Measurements from ENCODE around the gene EVI5.

The EVI5 gene

DNA sequence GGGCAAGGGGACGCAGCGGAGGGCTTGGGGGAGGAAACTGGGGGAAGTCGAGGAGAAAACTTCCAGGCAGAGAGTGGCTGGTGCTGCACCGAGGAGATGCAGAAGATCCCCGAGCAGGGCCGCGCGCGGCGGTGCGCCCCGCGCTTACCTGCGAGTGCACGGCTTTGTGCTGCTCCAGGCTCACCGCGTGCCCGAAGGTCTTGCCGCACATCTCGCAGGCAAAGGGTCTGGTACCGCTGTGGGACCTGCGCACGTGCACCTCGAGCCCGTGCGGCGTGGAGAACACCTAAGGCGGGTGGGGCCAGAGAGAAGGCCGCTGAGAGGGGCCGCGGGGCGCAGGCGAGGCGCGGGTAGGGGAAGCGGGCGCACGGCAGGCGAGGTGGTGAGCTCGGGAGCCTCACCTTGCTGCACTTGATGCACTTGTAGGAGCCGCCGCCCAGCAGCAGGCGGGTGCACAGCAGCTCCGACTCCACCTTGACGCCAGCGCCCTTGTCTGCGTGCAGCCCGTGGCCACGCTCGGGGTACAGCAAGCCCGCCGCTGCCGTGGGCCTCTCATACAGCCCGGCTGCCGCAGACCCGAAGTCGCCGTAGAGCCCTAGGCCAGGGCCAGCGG, 304.6 kb downstream of the EVI5 start:
- H3K27me3 ChIP-seq (ENCODE audit: insufficient read depth, low read length, poor library complexity), result no peaks in the 10 kb centered on the region
- H3K9ac ChIP-seq (ENCODE audit: low read depth, low read length), result peak overlapping the region; percentile 98
- ATAC-seq (ENCODE audit: insufficient read depth, low read depth) (no peak), DNase-seq (no peak)
- no peak for TF ChIP-seq EZH2 (IDR thresholded peaks at IDR 0.05; ENCODE audit: borderline replicate concordance, low read depth, low read length, severe bottlenecking)
- TF ChIP-seq CTCF (IDR thresholded peaks at IDR 0.05; ENCODE audit: borderline replicate concordance, extremely low read depth, low read length, poor library complexity, severe bottlenecking), result no peak
- H3K36me3 ChIP-seq (ENCODE audit: insufficient read depth, low read length), result peaks cover 86% of the 10 kb centered on the region
- peaks cover 78% of the 10 kb centered on the region for H3K4me1 ChIP-seq (ENCODE audit: insufficient read depth, low read length)
- peak overlapping the region in 1 of 2 experiments; percentile 71; a peak in 2 of 4 replicates for H3K4me3 ChIP-seq (ENCODE audit: low read depth in 1 of 2, low read length in 2 of 2)
- H3K9me3 ChIP-seq (ENCODE audit: insufficient read depth, low read length, severe bottlenecking), result no peaks in the 10 kb centered on the region
- peaks cover 26% of the 10 kb centered on the region for H4K20me1 ChIP-seq (ENCODE audit: insufficient read depth, low read length)
- H2AFZ ChIP-seq (ENCODE audit: low read depth, low read length), result no peak overlapping the region
- peak overlapping the region; percentile 68 for H3K4me2 ChIP-seq (ENCODE audit: insufficient read depth, low read length)
- H3K79me2 ChIP-seq (ENCODE audit: insufficient read depth, low read length), result peaks cover 83% of the 10 kb centered on the region
- peak overlapping the region; percentile 92 for H3K27ac ChIP-seq (ENCODE audit: low read length)

GRCh38 chr1:92479587-92479986, 305.3 kb downstream of the EVI5 start:
- H4K20me1 ChIP-seq (ENCODE audit: insufficient read depth, low read length), result peaks cover 31% of the 10 kb centered on the region
- H3K4me2 ChIP-seq (ENCODE audit: insufficient read depth, low read length), result peak overlapping the region; percentile 68
- peaks cover 85% of the 10 kb centered on the region for H3K4me1 ChIP-seq (ENCODE audit: insufficient read depth, low read length)
- ATAC-seq (ENCODE audit: insufficient read depth, low read depth) (no peak), DNase-seq (peak; percentile 2)
- H3K36me3 ChIP-seq (ENCODE audit: insufficient read depth, low read length), result peaks cover 88% of the 10 kb centered on the region
- no peak for TF ChIP-seq CTCF (IDR thresholded peaks at IDR 0.05; ENCODE audit: borderline replicate concordance, extremely low read depth, low read length, poor library complexity, severe bottlenecking)
- no peak for TF ChIP-seq EZH2 (IDR thresholded peaks at IDR 0.05; ENCODE audit: borderline replicate concordance, low read depth, low read length, severe bottlenecking)
- peak overlapping the region; percentile 92 for H3K27ac ChIP-seq (ENCODE audit: low read length)
- H3K79me2 ChIP-seq (ENCODE audit: insufficient read depth, low read length), result peaks cover 85% of the 10 kb centered on the region
- peak overlapping the region; percentile 98 for H3K9ac ChIP-seq (ENCODE audit: low read depth, low read length)
- no peaks in the 10 kb centered on the region for H3K27me3 ChIP-seq (ENCODE audit: insufficient read depth, low read length, poor library complexity)
- H2AFZ ChIP-seq (ENCODE audit: low read depth, low read length), result no peak overlapping the region
- peak overlapping the region in 1 of 2 experiments; percentile 71; a peak in 2 of 4 replicates for H3K4me3 ChIP-seq (ENCODE audit: low read depth in 1 of 2, low read length in 2 of 2)
- H3K9me3 ChIP-seq (ENCODE audit: insufficient read depth, low read length, severe bottlenecking), result no peaks in the 10 kb centered on the region

DNA sequence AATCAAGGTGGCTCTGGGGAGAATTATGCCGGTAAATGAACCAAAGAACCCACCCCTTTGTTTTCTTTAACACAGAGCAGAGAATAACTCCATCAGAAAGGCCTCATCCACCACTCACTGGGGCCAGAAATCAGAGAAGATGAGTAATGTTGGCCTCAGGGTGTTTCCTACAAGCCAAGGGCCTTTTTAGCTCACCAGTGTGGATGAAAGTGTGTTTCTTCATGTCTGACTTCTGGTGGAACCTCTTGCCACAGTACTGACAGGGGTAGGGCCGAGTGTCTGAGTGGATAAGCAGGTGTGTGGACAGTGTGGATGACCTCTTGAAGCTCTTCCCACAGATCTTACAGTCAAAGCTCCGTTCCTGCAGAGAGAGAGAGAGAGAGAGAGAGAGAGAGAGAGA, 306.5 kb downstream of the EVI5 start:
- Histone ChIP-seq H3K9me3 (ENCODE audit: insufficient read depth, low read length, severe bottlenecking) (no peaks in the 10 kb centered on the region), H3K4me1 (ENCODE audit: insufficient read depth, low read length) (peaks cover 97% of the 10 kb centered on the region), H3K36me3 (ENCODE audit: insufficient read depth, low read length) (peaks cover 94% of the 10 kb centered on the region), H3K27ac (ENCODE audit: low read length) (peak overlapping the region; percentile 92), H3K79me2 (ENCODE audit: insufficient read depth, low read length) (peaks cover 85% of the 10 kb centered on the region), H4K20me1 (ENCODE audit: insufficient read depth, low read length) (peaks cover 31% of the 10 kb centered on the region), H3K27me3 (ENCODE audit: insufficient read depth, low read length, poor library complexity) (no peaks in the 10 kb centered on the region), H3K4me3 (ENCODE audit: low read depth in 1 of 2, low read length in 2 of 2) (peak overlapping the region in 1 of 2 experiments; percentile 71; a peak in 2 of 4 replicates), H3K9ac (ENCODE audit: low read depth, low read length) (peak overlapping the region; percentile 98), H3K4me2 (ENCODE audit: insufficient read depth, low read length) (peak overlapping the region; percentile 68), H2AFZ (ENCODE audit: low read depth, low read length) (no peak overlapping the region)
- ATAC-seq (ENCODE audit: insufficient read depth, low read depth), result no peak
- DNase-seq, result peak; percentile 24
- no peak for TF ChIP-seq EZH2 (IDR thresholded peaks at IDR 0.05; ENCODE audit: borderline replicate concordance, low read depth, low read length, severe bottlenecking)
- no peak for TF ChIP-seq CTCF (IDR thresholded peaks at IDR 0.05; ENCODE audit: borderline replicate concordance, extremely low read depth, low read length, poor library complexity, severe bottlenecking)

Measured in DND-41 (cell line).